Measurements from ENCODE around the gene ALG11. TPM values are rescaled to one million over a fixed set of nuclear protein-coding genes. Genes with fewer than 3 reads are reported as not detected.
"Not testable (repeated sequence)": the region's sequence is repeated elsewhere in the genome, so short reads cannot be mapped to it uniquely, and the experiment has no call there.

Gene ALG11
- total RNA-seq, 2 experiments from 2014 or later = 14.1 to 18.1 TPM

- Mint-ChIP-seq H3K27me3 (peaks cover 17% of the 10 kb centered on the region), H3K4me1 (peaks cover 20% of the 10 kb centered on the region), H3K36me3 (ENCODE audit: low read depth) (peaks cover 8% of the 10 kb centered on the region), H3K4me3 (peak within 1 kb of the TSS; percentile 100), H3K27ac (peak within 1 kb of the TSS; percentile 91), H3K9me3 (ENCODE audit: low read depth) (no peaks in the 10 kb centered on the region)
- ChIA-PET CTCF (no interaction called here), POLR2A (interaction anchor here (0.5 kb wide), 1 partner anchor 105 kb away, joined by 5 read pairs; no protein-coding TSS in a partner anchor)
- DNase-seq (no peak), ATAC-seq (no peak)
- intact Hi-C loops (cut with DNase I, micrococcal nuclease) = loop anchor here (2.0 to 5.0 kb wide), 3 partner anchors 184 to 1099 kb away; no protein-coding TSS in a partner anchor
These were observed 1.1 kb upstream of the ALG11 start, which contains the start of gene ATP7B for GRCh38 chr13:52010890-52011631. Gene ATP7B (minus strand): TSS chr13:52011450. CDS start chr13:52011337, 113 bp downstream.

- DNase-seq = no peak
- ChIA-PET CTCF (interaction anchor here (0.7 to 3.4 kb wide), 9 partner anchors 9 to 756 kb away, joined by 3 to 17 read pairs (median 4); no protein-coding TSS in a partner anchor), POLR2A (interaction anchor here (0.6 to 1.0 kb wide), 3 partner anchors 444 to 640 kb away, joined by 3 read pairs; partner anchors contain the start of gene SUGT1)
- ATAC-seq = no peak
- H3K27ac Mint-ChIP-seq = peak overlapping the region; percentile 91
- intact Hi-C loops (cut with DNase I, micrococcal nuclease) = loop anchor here (1.0 to 5.0 kb wide), 13 partner anchors 115 to 1100 kb away; partner anchors contain the start of genes WDFY2 (in 2 of the 2), CKAP2 (in 1 of the 2), INTS6 (in 1 of the 2) and NEK3 (in 1 of the 2)
- no peaks in the 10 kb centered on the region for H3K9me3 Mint-ChIP-seq (ENCODE audit: low read depth)
- H3K27me3 Mint-ChIP-seq = peaks cover 17% of the 10 kb centered on the region
- H3K4me1 Mint-ChIP-seq = peaks cover 24% of the 10 kb centered on the region
- peaks cover 14% of the 10 kb centered on the region for H3K36me3 Mint-ChIP-seq (ENCODE audit: low read depth)
- peak overlapping the region; percentile 100 for H3K4me3 Mint-ChIP-seq
These were observed 276 bp downstream of the ALG11 start for GRCh38 chr13:52012512-52012836.

- H3K9me3 Mint-ChIP-seq (ENCODE audit: low read depth) = no peaks in the 10 kb centered on the region
- peaks cover 18% of the 10 kb centered on the region for H3K4me1 Mint-ChIP-seq
- intact Hi-C loops (cut with DNase I, micrococcal nuclease) = no loop called here
- no peak for DNase-seq
- peaks cover 34% of the 10 kb centered on the region for H3K36me3 Mint-ChIP-seq (ENCODE audit: low read depth)
- ChIA-PET CTCF (no interaction called here), POLR2A (no interaction called here)
- ATAC-seq = no peak
- no peaks in the 10 kb centered on the region for H3K27me3 Mint-ChIP-seq
- no peak overlapping the region for H3K27ac Mint-ChIP-seq
- no peak overlapping the region for H3K4me3 Mint-ChIP-seq
These were observed 4.1 kb downstream of the ALG11 start for GRCh38 chr13:52016296-52016695.

GRCh38 chr13:52020191-52020590 is 8.0 kb downstream of the ALG11 start:
- intact Hi-C loops (cut with DNase I, micrococcal nuclease) = no loop called here
- DNase-seq (no peak), ATAC-seq (no peak)
- ChIA-PET CTCF (interaction anchor here (1.2 kb wide), 1 partner anchor 17 kb away, joined by 3 read pairs; no protein-coding TSS in a partner anchor), POLR2A (no interaction called here)
- Mint-ChIP-seq H3K27me3 (no peaks in the 10 kb centered on the region), H3K9me3 (ENCODE audit: low read depth) (no peaks in the 10 kb centered on the region), H3K27ac (no peak overlapping the region), H3K36me3 (ENCODE audit: low read depth) (peaks cover 57% of the 10 kb centered on the region), H3K4me1 (peaks cover 11% of the 10 kb centered on the region), H3K4me3 (no peak overlapping the region)

- Mint-ChIP-seq H3K4me1 (peaks cover 18% of the 10 kb centered on the region), H3K27me3 (no peaks in the 10 kb centered on the region), H3K4me3 (no peak overlapping the region), H3K27ac (no peak overlapping the region), H3K36me3 (ENCODE audit: low read depth) (peaks cover 68% of the 10 kb centered on the region), H3K9me3 (ENCODE audit: low read depth) (peaks cover 8% of the 10 kb centered on the region)
- no peak for DNase-seq
- ChIA-PET CTCF (no interaction called here), POLR2A (no interaction called here)
- no peak for ATAC-seq
- intact Hi-C loops (cut with DNase I, micrococcal nuclease) = no loop called here
These were observed 10.2 kb downstream of the ALG11 start for GRCh38 chr13:52022356-52022755.

- ATAC-seq (no peak), DNase-seq (no peak)
- Mint-ChIP-seq H3K9me3 (ENCODE audit: low read depth) (peaks cover 12% of the 10 kb centered on the region), H3K4me3 (no peak within 1 kb of the TSS), H3K36me3 (ENCODE audit: low read depth) (peaks cover 81% of the 10 kb centered on the region), H3K27me3 (no peaks in the 10 kb centered on the region), H3K27ac (no peak within 1 kb of the TSS), H3K4me1 (peaks cover 15% of the 10 kb centered on the region)
- ChIA-PET CTCF (no interaction called here), POLR2A (interaction anchor here (0.6 kb wide), 1 partner anchor 158 kb away, joined by 3 read pairs; no protein-coding TSS in a partner anchor)
- intact Hi-C loops (cut with DNase I, micrococcal nuclease) = no loop called here
These were observed 12.3 kb downstream of the ALG11 start, which contains the start of gene UTP14C for GRCh38 chr13:52024481-52024880. Gene UTP14C (plus strand): TSS chr13:52024691. CDS start chr13:52028805, 4,114 bp downstream.

GRCh38 chr13:52025475-52026245 is 13.5 kb downstream of the ALG11 start:
- Mint-ChIP-seq H3K9me3 (ENCODE audit: low read depth) (peaks cover 12% of the 10 kb centered on the region), H3K27me3 (no peaks in the 10 kb centered on the region), H3K36me3 (ENCODE audit: low read depth) (peaks cover 80% of the 10 kb centered on the region), H3K27ac (peak overlapping the region; percentile 11), H3K4me3 (no peak overlapping the region), H3K4me1 (peaks cover 15% of the 10 kb centered on the region)
- ChIA-PET POLR2A (no interaction called here), CTCF (interaction anchor here (0.6 kb wide), 1 partner anchor 204 kb away, joined by 3 read pairs; no protein-coding TSS in a partner anchor)
- ATAC-seq (no peak), DNase-seq (no peak)
- intact Hi-C loops (cut with DNase I, micrococcal nuclease) = no loop called here

- CTCF ChIA-PET = interaction anchor here (0.6 kb wide), 1 partner anchor 204 kb away, joined by 3 read pairs; no protein-coding TSS in a partner anchor
- peaks cover 14% of the 10 kb centered on the region for H3K9me3 Mint-ChIP-seq (ENCODE audit: low read depth)
These were observed 14.0 kb downstream of the ALG11 start for GRCh38 chr13:52026246-52026626.

GRCh38 chr13:52027832-52028231 is 15.6 kb downstream of the ALG11 start:
- Mint-ChIP-seq H3K27ac (no peak overlapping the region), H3K4me1 (peaks cover 15% of the 10 kb centered on the region), H3K36me3 (ENCODE audit: low read depth) (peaks cover 67% of the 10 kb centered on the region), H3K9me3 (ENCODE audit: low read depth) (peaks cover 14% of the 10 kb centered on the region), H3K4me3 (no peak overlapping the region), H3K27me3 (no peaks in the 10 kb centered on the region)
- ATAC-seq (no peak), DNase-seq (no peak)
- intact Hi-C loops (cut with DNase I, micrococcal nuclease) = no loop called here
- ChIA-PET CTCF (no interaction called here), POLR2A (no interaction called here)

More at GRCh38 chr13:52026246-52026626, 14.0 kb downstream of the ALG11 start:
- peaks cover 78% of the 10 kb centered on the region for H3K36me3 Mint-ChIP-seq (ENCODE audit: low read depth)
- POLR2A ChIA-PET = no interaction called here
- H3K4me1 Mint-ChIP-seq = peaks cover 15% of the 10 kb centered on the region
- H3K4me3 Mint-ChIP-seq = no peak overlapping the region
- intact Hi-C loops (cut with DNase I, micrococcal nuclease) = no loop called here
- no peaks in the 10 kb centered on the region for H3K27me3 Mint-ChIP-seq
- DNase-seq (no peak), ATAC-seq (no peak)
- H3K27ac Mint-ChIP-seq = peak overlapping the region; percentile 11

- H3K27me3 Mint-ChIP-seq = no peaks in the 10 kb centered on the region
- DNase-seq = no peak
- peaks cover 15% of the 10 kb centered on the region for H3K4me1 Mint-ChIP-seq
- CTCF ChIA-PET = interaction anchor here (0.5 kb wide), 1 partner anchor 54 kb away, joined by 3 read pairs; no protein-coding TSS in a partner anchor
- intact Hi-C loops (cut with DNase I, micrococcal nuclease) = no loop called here
- peaks cover 14% of the 10 kb centered on the region for H3K9me3 Mint-ChIP-seq (ENCODE audit: low read depth)
- POLR2A ChIA-PET = no interaction called here
- no peak for ATAC-seq
- no peak overlapping the region for H3K4me3 Mint-ChIP-seq
- peaks cover 57% of the 10 kb centered on the region for H3K36me3 Mint-ChIP-seq (ENCODE audit: low read depth)
- no peak overlapping the region for H3K27ac Mint-ChIP-seq
These were observed 17.4 kb downstream of the ALG11 start for GRCh38 chr13:52029569-52029968.

GRCh38 chr13:52030401-52030800 is 18.2 kb downstream of the ALG11 start:
- Mint-ChIP-seq H3K36me3 (ENCODE audit: low read depth) (peaks cover 53% of the 10 kb centered on the region), H3K4me1 (peaks cover 15% of the 10 kb centered on the region), H3K9me3 (ENCODE audit: low read depth) (peaks cover 14% of the 10 kb centered on the region)
- H3K27me3 Mint-ChIP-seq; H3K27ac Mint-ChIP-seq; intact Hi-C loops (cut with DNase I, micrococcal nuclease); ATAC-seq; H3K4me3 Mint-ChIP-seq; DNase-seq; POLR2A ChIA-PET: not testable (repeated sequence)
- CTCF ChIA-PET = interaction anchor here (0.6 kb wide), 1 partner anchor 127 kb away, joined by 3 read pairs; no protein-coding TSS in a partner anchor

Data from activated CD4-positive, alpha-beta T cell treated with anti-CD3 and anti-CD28 coated beads for 36 hours (primary cell).